ENCODE measurements around the gene ETF1.

The ETF1 gene

GRCh38 chr5:138560971-138561370 is 17.9 kb upstream of the ETF1 start:
- no peak for DNase-seq (ENCODE audit: extremely low read depth, insufficient read length)
- no peaks in the 10 kb centered on the region for H3K27me3 ChIP-seq (replicated peaks; ENCODE audit: control insufficient read depth, insufficient read depth, low read length)
- H3K36me3 ChIP-seq (ENCODE audit: control insufficient read depth, insufficient read depth, low read length): peaks cover 28% of the 10 kb centered on the region
- no peak overlapping the region for H3K4me3 ChIP-seq (replicated peaks; ENCODE audit: low read depth, low read length)
- TF ChIP-seq CTCF (IDR thresholded peaks at IDR 0.05; ENCODE audit: insufficient read depth, low read length, poor library complexity, severe bottlenecking): no peak

- no peak overlapping the region for H3K4me3 ChIP-seq (replicated peaks; ENCODE audit: low read depth, low read length)
- no peak for DNase-seq (ENCODE audit: extremely low read depth, insufficient read length)
- peaks cover 31% of the 10 kb centered on the region for H3K36me3 ChIP-seq (ENCODE audit: control insufficient read depth, insufficient read depth, low read length)
- H3K27me3 ChIP-seq (replicated peaks; ENCODE audit: control insufficient read depth, insufficient read depth, low read length): no peaks in the 10 kb centered on the region
- TF ChIP-seq CTCF (IDR thresholded peaks at IDR 0.05; ENCODE audit: insufficient read depth, low read length, poor library complexity, severe bottlenecking): no peak
Observed at GRCh38 chr5:138559937-138560336, 16.9 kb upstream of the ETF1 start.

GRCh38 chr5:138557677-138558076 is 14.6 kb upstream of the ETF1 start:
- H3K27me3 ChIP-seq (replicated peaks; ENCODE audit: control insufficient read depth, insufficient read depth, low read length): no peaks in the 10 kb centered on the region
- no peak for TF ChIP-seq CTCF (IDR thresholded peaks at IDR 0.05; ENCODE audit: insufficient read depth, low read length, poor library complexity, severe bottlenecking)
- peaks cover 33% of the 10 kb centered on the region for H3K36me3 ChIP-seq (ENCODE audit: control insufficient read depth, insufficient read depth, low read length)

GRCh38 chr5:138554143-138554542 is 11.1 kb upstream of the ETF1 start:
- no peaks in the 10 kb centered on the region for H3K27me3 ChIP-seq (replicated peaks; ENCODE audit: control insufficient read depth, insufficient read depth, low read length)
- no peak for DNase-seq (ENCODE audit: extremely low read depth, insufficient read length)
- no peak overlapping the region for H3K4me3 ChIP-seq (replicated peaks; ENCODE audit: low read depth, low read length)
- peaks cover 26% of the 10 kb centered on the region for H3K36me3 ChIP-seq (ENCODE audit: control insufficient read depth, insufficient read depth, low read length)
- TF ChIP-seq CTCF (IDR thresholded peaks at IDR 0.05; ENCODE audit: insufficient read depth, low read length, poor library complexity, severe bottlenecking): no peak

More at GRCh38 chr5:138557677-138558076, 14.6 kb upstream of the ETF1 start:
- no peak for DNase-seq (ENCODE audit: extremely low read depth, insufficient read length)
- H3K4me3 ChIP-seq (replicated peaks; ENCODE audit: low read depth, low read length): no peak overlapping the region

- no peaks in the 10 kb centered on the region for H3K27me3 ChIP-seq (replicated peaks; ENCODE audit: control insufficient read depth, insufficient read depth, low read length)
- H3K4me3 ChIP-seq (replicated peaks; ENCODE audit: low read depth, low read length): no peak overlapping the region
- no peak for DNase-seq (ENCODE audit: extremely low read depth, insufficient read length)
- H3K36me3 ChIP-seq (ENCODE audit: control insufficient read depth, insufficient read depth, low read length): peaks cover 20% of the 10 kb centered on the region
- TF ChIP-seq CTCF (IDR thresholded peaks at IDR 0.05; ENCODE audit: insufficient read depth, low read length, poor library complexity, severe bottlenecking): no peak
Observed at GRCh38 chr5:138553437-138554095, 10.5 kb upstream of the ETF1 start.

GRCh38 chr5:138552657-138553056 is 9.6 kb upstream of the ETF1 start:
- H3K27me3 ChIP-seq (replicated peaks; ENCODE audit: control insufficient read depth, insufficient read depth, low read length): no peaks in the 10 kb centered on the region
- TF ChIP-seq CTCF (IDR thresholded peaks at IDR 0.05; ENCODE audit: insufficient read depth, low read length, poor library complexity, severe bottlenecking): no peak
- peaks cover 18% of the 10 kb centered on the region for H3K36me3 ChIP-seq (ENCODE audit: control insufficient read depth, insufficient read depth, low read length)
- DNase-seq (ENCODE audit: extremely low read depth, insufficient read length): no peak
- no peak overlapping the region for H3K4me3 ChIP-seq (replicated peaks; ENCODE audit: low read depth, low read length)
